ENCODE measurements around the gene DLST. TPM values are rescaled to one million over a fixed set of nuclear protein-coding genes. Genes with fewer than 3 reads are reported as not detected.

Gene DLST
- total and polyA plus RNA-seq, 12 donors = 42.0 to 205 (median 146) TPM

DNA sequence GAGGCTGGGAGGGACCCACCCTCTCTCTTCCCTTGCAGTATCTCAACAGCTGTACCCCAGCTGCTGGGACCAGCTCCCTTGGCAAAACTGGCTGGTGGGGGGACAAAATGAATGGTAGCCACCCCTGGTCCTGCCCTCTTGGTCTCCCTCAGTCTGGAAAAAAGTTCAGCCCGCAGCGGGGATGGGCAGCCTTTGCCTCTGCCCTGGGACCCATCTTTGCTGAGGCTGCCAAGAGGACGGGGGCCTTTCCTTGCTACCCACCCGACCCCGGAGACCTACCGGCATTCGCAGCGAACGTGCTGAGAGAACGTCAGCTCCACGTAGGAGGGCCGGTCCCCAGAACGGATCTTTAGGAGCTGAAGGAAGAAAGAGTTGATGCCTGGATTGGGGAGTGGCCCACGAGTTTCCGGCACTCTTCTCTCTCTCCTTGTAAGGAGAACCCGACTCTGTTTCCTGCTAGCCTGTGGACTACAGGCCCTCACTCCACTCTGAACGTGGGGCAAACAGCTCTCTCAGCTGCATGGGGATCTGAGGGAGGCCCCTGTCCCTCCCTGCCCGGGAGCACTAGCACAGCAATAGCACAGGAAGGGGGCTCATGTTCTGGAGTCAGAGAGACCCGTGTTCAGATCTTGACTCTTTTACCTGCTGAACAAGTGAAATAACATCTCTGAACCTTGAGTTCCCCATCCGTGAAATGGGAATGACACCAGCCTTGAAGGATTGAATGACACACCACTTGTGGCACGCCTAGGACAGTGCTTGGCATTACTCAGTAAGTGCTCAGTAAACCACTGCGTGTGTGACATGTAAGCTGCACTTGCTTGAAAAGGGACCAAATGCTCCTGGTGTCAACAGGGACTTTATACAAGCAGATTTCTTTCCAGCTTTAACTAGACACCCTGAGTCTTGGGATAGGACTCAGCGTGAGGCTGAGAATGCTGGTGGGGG is 66.8 kb downstream of the DLST start:
- DNase-seq = no peak
- TF ChIP-seq, protein P1, sequence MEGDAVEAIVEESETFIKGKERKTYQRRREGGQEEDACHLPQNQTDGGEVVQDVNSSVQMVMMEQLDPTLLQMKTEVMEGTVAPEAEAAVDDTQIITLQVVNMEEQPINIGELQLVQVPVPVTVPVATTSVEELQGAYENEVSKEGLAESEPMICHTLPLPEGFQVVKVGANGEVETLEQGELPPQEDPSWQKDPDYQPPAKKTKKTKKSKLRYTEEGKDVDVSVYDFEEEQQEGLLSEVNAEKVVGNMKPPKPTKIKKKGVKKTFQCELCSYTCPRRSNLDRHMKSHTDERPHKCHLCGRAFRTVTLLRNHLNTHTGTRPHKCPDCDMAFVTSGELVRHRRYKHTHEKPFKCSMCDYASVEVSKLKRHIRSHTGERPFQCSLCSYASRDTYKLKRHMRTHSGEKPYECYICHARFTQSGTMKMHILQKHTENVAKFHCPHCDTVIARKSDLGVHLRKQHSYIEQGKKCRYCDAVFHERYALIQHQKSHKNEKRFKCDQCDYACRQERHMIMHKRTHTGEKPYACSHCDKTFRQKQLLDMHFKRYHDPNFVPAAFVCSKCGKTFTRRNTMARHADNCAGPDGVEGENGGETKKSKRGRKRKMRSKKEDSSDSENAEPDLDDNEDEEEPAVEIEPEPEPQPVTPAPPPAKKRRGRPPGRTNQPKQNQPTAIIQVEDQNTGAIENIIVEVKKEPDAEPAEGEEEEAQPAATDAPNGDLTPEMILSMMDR (IDR thresholded peaks at IDR 0.05) = no peak
- TF ChIP-seq POLR2A (IDR thresholded peaks at IDR 0.05) = no peak
- H3K9me3 ChIP-seq (replicated peaks in 1 of 3) = no peaks in the 10 kb centered on the region

DNA sequence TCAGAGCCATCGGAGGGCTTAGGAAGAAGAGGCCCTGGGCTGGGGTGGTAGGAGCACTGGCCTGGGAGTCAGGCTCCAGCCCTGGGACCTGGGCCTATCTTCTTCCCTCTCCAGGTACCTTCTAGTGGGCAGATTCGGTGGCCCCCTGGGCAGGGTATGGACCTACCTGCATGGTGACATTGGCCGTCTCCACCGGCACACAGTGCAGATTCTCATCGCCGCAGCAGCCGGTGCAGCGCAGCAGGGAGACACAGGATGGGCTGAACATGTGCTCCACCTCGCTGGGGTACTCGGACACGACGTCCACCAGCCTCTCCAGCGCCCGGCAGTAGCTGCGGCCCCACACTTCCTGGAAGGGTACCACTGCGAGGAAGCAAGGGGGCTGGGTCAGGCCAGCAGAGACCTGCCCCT is 67.5 kb downstream of the DLST start:
- Histone ChIP-seq H3K4me3 (no peak overlapping the region), H3K4me1 (replicated peaks in 1 of 2) (peaks cover 0 to 2% of the 10 kb centered on the region in 2 donors), H3K36me3 (replicated peaks in 1 of 2) (no peaks in the 10 kb centered on the region), H3K9me3 (replicated peaks in 1 of 3) (no peaks in the 10 kb centered on the region), H3K27me3 (no peaks in the 10 kb centered on the region), H3K27ac (no peak overlapping the region)
- no peak for TF ChIP-seq POLR2A (IDR thresholded peaks at IDR 0.05)
- TF ChIP-seq, protein P1 (IDR thresholded peaks at IDR 0.05) = no peak
- DNase-seq = no peak
- intact Hi-C loops (cut with DNase I) = loop anchor here (5.0 to 10.0 kb wide), 2 partner anchors 56 to 138 kb away; partner anchors contain the start of gene EIF2B2 (in 1 of the 2)
- 78 to 95% (median 95%) methylated on average over 1 to 16 of the region's 16 CpGs for WGBS, 4 donors

More for the DNA sequence above, 66.8 kb downstream of the DLST start:
- 82 to 92% (median 88%) methylated on average over 16 to 23 of the region's 23 CpGs for WGBS, 4 donors
- intact Hi-C loops (cut with DNase I) = loop anchor here (5.0 to 10.0 kb wide), 2 partner anchors 56 to 139 kb away; partner anchors contain the start of gene EIF2B2 (in 1 of the 2)
- Histone ChIP-seq H3K4me3 (no peak overlapping the region), H3K36me3 (replicated peaks in 1 of 2) (no peaks in the 10 kb centered on the region), H3K27me3 (no peaks in the 10 kb centered on the region), H3K4me1 (replicated peaks in 1 of 2) (no peaks in the 10 kb centered on the region), H3K27ac (no peak overlapping the region)

GRCh38 chr14:74949859-74950573 is 68.3 kb downstream of the DLST start:
- Histone ChIP-seq H3K4me1 (replicated peaks in 1 of 2) (peaks cover 0 to 10% of the 10 kb centered on the region in 2 donors), H3K36me3 (replicated peaks in 1 of 2) (no peaks in the 10 kb centered on the region), H3K9me3 (replicated peaks in 1 of 3) (no peaks in the 10 kb centered on the region), H3K27me3 (no peaks in the 10 kb centered on the region), H3K27ac (no peak overlapping the region), H3K4me3 (no peak overlapping the region)
- intact Hi-C loops (cut with DNase I) = loop anchor here (5.0 to 10.0 kb wide), 2 partner anchors 55 to 137 kb away; partner anchors contain the start of gene EIF2B2 (in 1 of the 2)
- 80 to 90% (median 85%) methylated on average over 16 to 17 of the region's 17 CpGs for WGBS, 4 donors
- TF ChIP-seq POLR2A (IDR thresholded peaks at IDR 0.05) = no peak
- TF ChIP-seq, protein P1 (IDR thresholded peaks at IDR 0.05) = no peak
- DNase-seq = no peak

All from adrenal gland (tissue), 12 donors.